ENCODE data around the gene CAPN9.

Gene CAPN9

DNA sequence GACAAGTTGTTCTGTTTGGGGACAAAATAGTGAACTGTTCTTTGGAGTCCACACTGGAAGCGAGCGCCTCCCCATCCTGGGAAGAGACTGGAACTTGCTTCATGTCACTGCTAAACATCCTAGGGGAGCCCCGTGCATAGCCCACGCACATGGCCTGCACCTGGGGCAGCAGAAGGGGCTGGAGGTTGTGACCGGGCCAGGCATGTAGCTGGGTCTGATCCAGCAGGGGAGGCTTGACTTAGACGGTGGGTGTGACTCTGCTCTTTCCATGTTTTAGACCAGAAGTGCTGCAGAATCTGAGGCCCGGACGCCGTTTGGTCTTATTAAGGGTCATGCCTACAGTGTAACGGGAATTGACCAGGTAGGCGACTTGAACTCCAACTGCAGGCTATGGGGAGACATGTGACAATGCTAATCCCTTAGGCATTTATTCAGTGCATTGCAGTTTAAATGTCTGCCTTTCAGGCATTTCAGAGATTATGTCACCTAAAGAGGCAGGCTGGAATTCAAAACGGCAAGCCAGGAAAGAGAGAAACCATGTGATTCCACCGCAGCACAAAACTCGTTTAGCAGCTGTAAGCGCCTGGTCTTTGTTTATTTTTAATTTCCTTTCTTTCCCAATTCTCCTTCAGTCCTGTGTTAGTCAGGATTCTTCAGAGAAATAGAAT is 21.8 kb downstream of the CAPN9 start:
- DNase-seq (ENCODE audit: low read depth, low spot score): no peak

- DNase-seq (ENCODE audit: low read depth, low spot score): no peak
Measured at GRCh38 chr1:230770317-230770716, 23.1 kb downstream of the CAPN9 start.

DNA sequence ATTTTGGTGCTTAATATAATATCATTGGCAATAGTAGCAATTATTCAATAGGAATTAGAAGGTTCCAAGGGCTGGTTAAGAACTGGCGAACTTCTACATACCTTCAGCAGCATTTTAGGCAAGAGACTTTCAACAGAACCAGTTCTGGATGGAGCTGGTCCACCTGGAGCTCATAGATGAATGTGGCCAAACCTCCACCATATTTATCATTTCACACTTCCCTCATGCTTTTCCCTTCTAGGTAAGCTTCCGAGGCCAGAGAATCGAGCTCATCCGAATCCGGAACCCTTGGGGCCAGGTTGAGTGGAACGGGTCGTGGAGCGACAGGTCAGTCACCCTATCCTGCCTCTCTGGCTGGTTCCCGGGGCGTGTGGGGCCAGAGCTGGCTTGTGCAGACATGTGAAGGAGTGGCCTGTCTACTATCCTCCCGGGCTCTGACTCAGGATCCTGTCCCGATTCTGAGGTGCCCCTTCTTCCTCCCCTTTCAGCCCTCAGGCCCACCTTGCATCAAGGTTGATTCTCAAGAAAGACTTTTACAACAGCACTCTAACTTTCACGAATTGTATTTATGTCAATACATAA is 24.7 kb downstream of the CAPN9 start:
- DNase-seq (ENCODE audit: low read depth, low spot score): no peak

- DNase-seq (ENCODE audit: low read depth, low spot score): no peak
Measured at GRCh38 chr1:230772457-230773395, 25.5 kb downstream of the CAPN9 start.

DNA sequence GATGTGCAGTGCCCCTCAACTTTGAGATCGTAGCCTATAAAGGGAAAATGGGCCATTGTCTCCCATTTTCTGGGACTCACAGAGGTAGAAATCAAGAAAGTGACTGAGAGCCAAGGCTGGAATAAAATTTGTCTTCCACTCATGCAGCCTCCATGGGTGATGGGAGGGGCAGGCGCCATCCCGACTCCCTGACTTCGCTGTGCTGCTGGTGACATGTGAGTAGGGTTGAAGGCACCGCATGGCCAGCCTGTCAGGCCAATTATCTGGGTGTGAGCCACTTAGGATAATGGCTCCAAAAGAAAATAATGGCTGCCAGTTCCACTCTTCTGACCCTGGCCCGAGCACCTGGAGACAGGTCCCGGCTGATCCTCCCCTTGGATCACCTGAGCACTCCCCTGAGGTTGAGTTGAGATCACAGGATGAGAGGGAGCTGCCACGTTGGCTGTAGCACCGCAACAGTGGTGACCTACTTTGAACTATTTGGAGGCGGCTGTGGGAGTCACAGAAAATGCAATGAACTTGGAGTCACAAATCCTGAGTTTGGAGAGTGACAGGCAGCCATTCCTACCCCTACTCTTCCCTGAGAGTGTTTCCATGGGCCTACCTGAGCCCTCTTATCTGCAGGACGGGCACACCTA is 26.3 kb downstream of the CAPN9 start:
- DNase-seq (ENCODE audit: low read depth, low spot score): no peak

DNA sequence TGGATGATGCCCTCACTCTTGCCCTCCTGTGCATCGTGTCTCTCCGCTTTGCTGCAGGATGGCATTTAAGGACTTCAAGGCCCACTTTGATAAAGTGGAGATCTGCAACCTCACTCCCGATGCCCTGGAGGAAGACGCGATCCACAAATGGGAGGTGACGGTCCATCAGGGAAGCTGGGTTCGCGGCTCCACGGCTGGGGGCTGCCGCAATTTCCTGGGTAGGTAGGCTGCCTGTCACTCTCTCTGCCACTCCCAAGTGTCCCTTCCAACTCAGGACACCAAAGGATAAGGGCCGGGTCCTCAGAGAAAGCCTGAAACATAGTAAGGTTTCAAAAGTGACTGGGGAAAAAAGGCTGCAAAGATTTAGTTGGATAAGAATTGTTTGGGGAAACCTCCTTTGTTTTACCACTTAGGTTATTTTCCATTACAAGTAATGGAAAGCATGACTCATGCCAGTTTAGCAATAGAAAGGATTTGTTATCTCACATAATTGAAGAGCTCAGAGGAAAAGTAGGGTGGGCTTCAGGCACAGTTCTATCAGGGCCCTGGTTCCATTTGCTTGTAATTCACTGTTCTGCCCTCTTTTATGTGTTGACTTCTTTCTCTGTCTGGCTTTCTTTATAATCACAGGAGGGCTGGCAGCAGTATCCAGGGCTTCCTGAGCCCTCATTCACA is 31.9 kb downstream of the CAPN9 start:
- no peak for DNase-seq (ENCODE audit: low read depth, low spot score)

- no peak for DNase-seq (ENCODE audit: low read depth, low spot score)
Measured at GRCh38 chr1:230781131-230781530, 33.9 kb downstream of the CAPN9 start.

DNA sequence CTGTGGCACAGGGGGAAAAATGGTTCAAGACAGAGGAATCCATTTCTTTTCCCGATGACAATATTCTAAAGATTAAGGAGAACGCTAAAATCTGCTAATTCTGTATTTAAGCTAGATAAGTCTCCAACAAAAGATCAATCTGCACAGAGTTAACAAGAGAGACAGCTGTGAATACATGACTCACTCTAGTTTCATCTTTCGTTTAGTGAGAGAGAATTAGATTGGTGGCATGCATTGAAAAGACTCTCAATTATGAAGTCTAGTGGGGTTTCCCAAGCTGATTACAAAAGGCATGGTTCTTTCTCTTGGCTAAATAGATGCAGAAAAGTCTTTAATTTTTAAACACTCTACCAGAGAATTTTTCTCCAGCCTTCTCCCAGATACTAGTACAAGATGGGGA is 34.4 kb downstream of the CAPN9 start:
- DNase-seq (ENCODE audit: low read depth, low spot score): no peak

DNA sequence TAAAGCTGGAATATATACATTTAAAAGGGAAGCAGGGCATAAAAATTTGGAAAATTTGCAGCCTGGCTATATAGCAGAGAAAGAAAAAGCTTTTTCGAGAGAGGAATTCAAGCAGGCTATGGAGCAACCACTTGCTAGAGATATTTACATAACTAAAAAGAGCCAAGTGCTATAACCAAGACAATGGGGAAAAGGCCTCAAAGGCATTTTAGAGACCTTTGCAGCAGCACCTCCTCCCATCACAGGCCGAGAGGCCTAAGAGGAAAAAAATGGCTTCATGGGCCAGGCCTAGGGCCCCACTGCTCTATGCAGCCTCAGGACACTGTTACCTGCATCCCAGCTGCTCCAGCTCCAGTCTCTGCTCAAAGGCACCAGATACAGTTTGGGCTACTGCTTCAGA is 37.0 kb downstream of the CAPN9 start:
- no peak for DNase-seq (ENCODE audit: low read depth, low spot score)

DNA sequence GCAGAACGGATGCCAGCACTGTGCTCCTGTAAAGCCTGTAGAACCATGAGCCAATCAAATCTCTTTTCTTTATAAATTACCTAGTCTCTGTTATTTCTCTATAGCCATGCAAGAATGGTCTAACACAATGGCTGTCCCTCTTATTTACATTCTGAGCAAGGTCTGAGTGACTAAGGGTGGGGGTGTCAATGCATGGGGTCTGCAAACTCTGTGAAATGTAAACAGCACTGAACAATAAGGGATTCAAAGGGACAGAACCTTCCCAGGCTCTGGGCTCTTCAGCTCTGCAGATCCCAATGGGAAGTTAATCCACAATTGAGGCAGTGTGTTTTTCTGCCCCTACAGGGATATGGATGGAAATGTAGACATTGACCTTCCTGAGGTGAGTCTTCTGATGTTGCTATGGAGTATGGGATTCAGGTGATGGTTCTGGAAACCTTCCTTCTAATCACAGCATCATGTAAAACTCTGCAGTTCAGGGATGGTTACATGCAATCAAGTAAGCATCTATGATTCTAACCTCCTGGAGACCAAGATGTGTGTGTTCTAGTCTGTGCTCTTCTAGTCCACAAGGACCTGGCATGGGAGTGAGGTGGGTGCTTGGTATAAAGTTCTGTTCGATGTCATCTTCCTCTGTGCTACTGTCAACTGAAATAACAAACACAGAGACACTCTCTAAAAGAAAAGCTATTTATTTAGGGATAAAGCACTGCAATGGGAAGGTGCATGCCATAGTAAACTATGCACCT is 38.6 kb downstream of the CAPN9 start:
- DNase-seq (ENCODE audit: low read depth, low spot score): no peak

DNA sequence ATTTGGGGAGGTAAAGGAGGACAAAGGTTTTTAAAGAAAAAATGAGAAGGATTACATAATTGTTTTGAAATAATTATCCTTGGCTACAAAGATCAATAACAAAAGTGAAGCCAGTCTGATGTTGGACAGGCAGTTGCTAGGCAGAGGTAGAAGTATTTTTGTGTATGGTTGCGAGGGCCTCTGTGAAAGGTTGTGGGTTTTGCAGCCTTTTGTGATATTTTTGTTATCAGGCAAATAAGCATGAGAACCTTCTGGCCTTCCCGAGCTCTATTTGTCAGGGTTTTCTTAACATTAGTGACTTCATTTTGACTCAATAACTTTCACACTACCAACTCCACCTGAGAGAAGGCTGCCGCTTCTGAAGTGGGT is 39.2 kb downstream of the CAPN9 start:
- no peak for DNase-seq (ENCODE audit: low read depth, low spot score)

- DNase-seq (ENCODE audit: low read depth, low spot score): no peak
Measured at GRCh38 chr1:230787471-230787870, 40.3 kb downstream of the CAPN9 start.

DNA sequence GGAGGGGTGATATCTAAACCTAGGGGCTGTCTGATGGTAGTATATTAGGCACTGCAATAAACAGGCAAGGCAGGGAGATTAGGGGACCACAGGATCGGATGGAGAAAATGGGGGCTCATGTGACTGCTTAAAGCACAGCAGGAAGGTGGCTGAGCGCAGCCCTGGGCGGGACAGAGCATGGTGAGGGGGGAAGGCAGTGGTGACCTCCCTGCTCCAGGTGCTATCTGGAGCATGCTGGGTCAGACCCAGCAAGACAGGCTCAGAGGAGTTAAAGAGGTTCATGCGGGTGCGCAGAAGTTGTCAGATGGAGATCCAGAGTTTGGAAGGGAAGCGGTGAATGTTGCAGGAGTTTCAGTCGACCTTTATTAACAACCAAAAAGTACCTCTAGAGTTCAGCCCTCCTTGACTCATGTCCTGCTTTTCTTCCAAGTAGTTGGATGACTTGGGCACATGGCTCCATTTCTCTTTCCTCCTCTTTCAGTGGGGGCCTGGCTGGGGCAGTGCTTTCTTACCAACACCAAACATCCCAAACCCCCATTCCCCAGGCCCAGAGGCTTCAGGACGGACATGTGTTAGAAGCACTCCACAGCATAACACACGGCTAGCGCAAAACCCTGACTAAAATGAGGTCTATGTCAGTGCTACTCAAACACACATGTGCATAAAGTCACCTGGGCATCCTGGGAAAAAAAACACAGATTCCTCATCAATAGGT is 41.5 kb downstream of the CAPN9 start:
- no peak for DNase-seq (ENCODE audit: low read depth, low spot score)

- DNase-seq (ENCODE audit: low read depth, low spot score): no peak
Measured at GRCh38 chr1:230790026-230790425, 42.8 kb downstream of the CAPN9 start.

GRCh38 chr1:230791986-230792564 is 44.9 kb downstream of the CAPN9 start:
- DNase-seq (ENCODE audit: low read depth, low spot score): no peak

GRCh38 chr1:230792691-230793462 is 45.7 kb downstream of the CAPN9 start:
- no peak for DNase-seq (ENCODE audit: low read depth, low spot score)

DNA sequence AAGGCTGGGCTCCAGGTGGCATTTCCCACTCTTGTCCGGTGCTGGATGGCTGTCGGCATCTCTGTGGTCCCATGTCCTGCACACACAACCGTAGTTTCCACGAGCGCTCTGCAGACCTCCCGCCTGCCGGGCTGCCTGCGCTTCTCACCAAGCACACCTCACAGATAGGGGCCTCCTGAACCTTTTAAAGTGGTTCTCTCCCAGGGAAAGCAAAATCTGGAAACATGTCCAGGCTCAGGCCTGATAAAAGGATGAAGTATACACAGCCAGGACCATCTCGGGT is 46.2 kb downstream of the CAPN9 start:
- DNase-seq (ENCODE audit: low read depth, low spot score): no peak

DNA sequence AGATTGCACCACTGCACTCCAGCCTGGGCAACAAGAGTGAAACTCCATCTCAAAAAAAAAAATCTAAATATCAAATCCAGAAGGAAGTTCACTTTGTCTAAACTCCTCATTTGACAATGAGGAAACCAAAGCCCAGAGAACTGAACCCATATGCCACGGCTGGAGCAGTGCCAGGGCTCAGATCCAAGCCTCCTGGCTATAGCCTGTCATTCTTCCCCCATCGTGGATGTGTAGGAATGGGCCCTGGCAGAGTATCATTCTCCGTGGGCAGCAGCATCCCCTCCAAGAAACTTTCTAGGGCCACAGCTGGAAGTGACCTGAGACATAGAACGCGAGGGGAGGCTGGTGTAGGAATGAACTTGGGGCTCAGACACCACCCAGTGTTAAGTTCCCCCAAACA is 47.2 kb downstream of the CAPN9 start:
- DNase-seq (ENCODE audit: low read depth, low spot score): no peak

GRCh38 chr1:230794871-230795605 is 47.9 kb downstream of the CAPN9 start:
- no peak for DNase-seq (ENCODE audit: low read depth, low spot score)
